Measurements from ENCODE around the gene AP1G2.
"Not testable (repeated sequence)": the region's sequence is repeated elsewhere in the genome, so short reads cannot be mapped to it uniquely, and the experiment has no call there.

The AP1G2 gene

DNA sequence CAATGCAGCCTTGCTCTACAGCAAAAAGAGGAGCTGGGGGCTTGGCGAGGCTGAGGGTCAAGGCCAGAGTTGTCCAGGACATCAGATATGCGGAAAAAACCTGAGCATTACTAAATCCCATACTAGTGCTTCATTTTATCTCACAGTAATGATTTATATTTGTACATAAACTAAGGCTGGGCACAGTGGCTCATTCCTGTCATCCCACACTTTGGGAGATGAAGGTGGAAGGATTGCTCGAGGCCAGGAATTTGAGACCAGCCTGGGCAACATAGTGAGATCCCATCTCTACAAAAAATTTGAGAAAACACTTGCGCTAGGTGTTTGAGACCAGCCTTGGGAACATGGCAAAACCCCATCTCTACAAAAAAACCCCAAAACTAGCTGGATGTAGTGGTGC, 22.6 kb upstream of the AP1G2 start:
- DNase-seq: no peak

DNA sequence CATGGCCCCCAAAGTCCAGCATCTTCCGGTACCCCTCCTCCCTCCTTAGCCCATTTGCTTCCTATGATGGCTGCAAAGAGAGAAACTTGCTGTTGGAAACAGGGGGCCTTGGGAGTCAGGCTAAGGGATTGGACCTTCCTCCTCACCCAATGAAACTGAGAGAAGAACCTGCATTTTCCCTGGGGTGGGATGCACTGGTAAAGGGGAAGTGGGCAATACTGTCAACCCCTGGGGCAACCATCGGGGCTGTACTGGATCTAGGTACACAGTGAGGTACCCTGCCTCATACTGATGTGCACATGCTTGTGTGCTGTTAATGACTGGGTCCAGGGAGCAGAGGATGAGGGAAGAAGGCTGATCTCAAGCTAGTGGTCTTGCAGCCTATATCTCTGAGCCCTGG, 22.0 kb upstream of the AP1G2 start:
- no peak for DNase-seq

DNA sequence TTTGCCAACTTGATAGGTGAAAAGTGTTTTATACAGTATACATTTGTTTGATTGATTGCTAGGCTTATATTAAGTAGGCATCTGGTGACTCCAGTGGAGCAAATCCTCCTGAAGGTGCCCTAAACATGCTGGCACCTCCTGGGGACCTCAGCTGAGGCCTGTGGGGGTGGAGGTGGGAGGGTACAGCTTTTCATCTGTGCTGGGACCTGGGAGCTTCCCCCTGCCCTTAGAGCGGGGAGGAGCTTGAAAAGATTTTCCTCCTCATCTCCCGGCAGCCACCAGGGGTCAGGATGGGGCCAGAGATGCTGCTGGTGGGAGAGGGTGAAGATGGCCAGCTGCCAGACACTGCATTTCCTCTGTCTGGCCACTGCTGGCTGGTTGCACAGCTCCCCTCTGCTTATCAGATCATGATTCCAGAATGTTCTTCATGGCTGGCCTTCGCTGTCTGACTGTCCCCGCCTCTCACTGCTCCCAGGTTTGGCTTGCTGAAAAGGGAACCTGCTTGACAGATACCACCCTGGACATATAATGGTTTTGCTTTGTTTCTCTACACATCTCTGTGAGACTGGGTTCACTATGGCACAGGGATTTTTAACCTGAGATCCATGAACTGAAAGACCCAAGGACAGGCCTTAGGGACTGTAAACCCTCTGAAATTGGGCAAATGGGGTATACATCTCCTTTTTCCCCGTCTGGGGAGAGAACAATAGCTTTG, 21.4 kb upstream of the AP1G2 start:
- DNase-seq: peak; percentile 77

DNA sequence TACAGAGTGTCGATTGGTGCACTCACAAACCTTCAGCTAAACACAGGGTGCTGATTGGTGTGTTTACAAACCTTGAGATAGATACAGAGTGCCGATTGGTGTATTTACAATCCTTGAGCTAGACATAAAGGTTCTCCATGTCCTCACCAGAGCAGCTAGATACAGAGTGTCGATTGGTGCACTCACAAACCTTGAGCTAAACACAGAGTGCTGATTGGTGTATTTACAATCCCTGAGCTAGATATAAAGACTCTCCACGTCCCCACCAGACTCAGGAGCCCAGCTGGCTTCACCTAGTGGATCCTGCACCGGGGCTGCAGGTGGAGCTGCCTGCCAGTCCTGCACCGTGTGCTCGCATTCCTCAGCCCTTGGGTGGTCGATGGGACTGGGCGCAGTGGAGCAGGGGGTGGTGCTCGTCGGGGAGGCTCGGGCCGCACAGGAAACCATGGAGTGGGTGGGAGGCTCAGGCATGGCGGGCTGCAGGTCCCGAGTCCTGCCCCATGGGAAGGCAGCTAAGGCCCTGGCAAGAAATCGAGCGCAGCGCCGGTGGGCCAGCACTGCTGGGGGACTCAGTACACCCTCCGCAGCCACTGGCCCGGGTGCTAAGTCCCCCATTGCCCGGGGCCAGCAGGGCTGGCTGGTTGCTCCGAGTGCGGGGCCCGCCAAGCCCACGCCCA, 17.1 kb upstream of the AP1G2 start:
- DNase-seq: not testable (repeated sequence)

DNA sequence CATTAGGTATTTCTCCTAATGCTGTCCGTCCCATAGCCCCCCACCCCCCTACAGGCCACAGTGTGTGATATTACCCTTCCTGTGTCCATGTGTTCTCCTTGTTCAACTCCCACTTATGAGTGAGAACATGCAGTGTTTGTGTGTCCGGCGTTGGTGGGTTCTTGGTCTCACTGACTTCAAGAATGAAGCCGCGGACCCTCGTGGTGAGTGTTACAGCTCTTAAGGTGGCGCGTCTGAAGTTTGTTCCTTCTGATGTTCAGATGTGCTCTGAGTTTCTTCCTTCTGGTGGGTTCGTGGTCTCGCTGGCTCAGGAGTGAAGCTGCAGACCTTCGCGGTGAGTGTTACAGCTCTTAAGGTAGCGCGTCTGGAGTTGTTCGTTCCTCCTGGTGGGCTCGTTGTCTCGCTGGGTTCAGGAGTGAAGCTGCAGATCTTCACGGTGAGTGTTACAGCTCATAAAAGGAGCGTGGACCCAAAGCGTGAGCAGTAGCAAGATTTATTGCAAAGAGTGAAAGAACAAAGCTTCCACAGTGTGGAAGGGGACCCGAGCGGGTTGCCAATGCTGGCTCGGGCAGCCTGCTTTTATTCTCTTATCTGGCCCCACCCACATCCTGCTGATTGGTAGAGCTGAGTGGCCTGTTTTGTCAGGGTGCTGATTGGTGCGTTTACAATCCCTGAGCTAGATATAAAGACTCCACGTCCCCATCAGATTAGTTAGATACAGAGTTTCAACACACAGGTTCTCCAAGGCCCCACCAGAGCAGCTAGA, 16.4 kb upstream of the AP1G2 start:
- not testable (repeated sequence) for DNase-seq

DNA sequence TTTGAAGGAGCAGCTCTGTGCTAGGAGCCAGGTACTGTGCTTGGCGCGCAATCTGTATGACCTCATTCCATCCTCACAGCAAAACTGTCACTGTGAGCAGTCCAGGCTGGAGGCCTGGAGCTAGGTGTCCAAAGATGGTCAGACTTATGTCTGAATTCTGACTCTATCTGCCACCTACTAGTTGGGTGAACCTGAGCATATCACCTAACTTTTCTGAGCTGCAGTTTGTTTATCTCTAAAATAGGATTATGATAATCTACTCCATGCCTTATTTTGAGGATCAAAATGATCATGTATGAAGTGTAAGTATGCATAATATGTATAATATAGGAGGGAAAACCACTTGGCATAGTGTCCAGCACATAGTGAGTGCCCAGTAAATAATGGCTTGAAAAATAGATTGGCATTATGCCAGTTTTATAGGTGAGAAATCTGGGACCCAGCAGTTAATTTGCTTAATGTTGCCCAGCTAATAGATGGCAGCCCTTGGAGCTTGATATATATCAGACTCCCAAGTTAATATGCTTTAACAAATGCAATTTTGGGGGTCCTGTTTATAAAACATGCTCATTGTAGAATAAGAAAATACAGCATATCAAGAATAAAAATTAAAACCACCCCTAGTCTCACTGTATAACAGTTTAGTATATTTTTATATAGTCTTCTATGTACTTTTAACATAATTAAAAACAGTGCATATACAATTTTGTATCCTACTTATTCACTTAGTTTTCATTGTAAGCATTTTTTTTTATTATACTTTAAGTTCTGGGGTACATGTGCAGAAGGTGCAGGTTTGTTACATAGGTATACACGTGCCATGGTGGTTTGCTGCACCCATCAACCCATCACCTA, 15.5 kb upstream of the AP1G2 start:
- DNase-seq: no peak

DNA sequence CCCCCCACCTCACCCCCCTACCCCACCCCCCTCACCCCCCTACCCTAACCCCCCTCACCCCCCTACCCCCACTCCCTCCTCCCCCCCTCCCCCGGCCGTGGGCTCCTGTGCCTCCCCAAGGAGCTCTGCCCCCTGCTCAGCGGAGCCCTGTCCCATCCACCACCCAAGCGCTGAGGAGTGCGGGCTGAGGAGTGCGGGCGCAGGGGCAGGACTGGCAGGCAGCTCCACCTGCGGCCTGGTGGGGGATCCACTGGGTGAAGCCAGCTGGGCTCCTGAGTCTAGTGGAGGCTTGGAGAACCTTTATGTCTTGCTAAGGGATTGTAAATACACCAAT, 13.3 kb upstream of the AP1G2 start:
- DNase-seq: no peak

DNA sequence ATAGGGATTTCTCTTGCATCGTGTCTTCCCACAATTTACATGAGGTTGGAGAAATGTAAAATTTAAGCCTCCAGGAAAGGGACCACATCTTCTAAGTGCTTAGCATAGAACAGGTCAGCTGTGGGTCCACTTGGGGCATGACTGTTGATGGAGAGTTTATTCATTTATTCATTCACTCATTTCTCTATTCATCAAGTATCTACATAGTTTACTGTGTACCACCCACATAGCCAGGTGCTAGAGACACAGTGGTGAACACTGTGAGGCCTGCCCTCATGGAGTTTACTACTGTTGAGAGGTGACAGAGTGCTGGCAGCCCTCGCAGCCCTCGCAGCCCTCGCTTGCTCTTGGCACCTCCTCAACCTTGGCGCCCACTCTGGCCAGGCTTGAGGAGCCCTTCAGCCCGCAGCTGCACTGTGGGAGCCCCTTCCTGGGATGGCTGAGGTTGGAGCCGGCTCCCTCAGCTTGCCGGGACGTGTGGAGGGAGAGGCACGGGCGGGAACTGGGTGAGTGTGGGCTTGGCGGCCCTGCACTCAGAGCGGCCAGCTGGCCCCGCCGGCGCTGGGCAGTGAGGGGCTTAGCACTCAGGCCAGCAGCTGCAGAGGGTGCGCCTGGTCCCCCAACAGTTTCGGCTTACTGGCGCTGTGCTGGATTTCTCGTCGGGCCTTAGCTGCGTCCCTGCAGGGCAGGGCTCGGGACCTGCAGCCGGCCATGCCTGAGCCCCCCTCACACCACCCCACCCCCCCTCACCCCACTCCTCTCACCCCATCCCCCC, 12.7 kb upstream of the AP1G2 start:
- DNase-seq: no peak

DNA sequence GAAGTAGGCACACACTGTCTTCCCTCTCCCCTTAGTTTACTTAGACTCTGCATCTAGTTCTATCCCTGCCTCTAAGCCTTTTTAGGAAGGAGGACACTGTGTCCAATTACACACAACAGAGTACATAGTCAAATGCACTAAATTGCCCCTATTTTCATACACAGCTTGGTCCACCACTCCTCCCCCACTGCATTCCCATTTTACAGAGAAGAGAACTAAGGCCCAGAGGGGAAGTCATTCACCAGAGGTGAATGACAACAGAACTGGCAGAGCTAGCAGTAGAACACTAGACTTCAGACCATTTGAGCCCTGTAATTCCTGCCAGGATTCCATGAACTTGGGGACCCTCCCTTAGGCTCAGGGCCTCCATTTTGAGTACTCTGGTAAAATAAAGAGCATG, 12.1 kb upstream of the AP1G2 start:
- DNase-seq: no peak

DNA sequence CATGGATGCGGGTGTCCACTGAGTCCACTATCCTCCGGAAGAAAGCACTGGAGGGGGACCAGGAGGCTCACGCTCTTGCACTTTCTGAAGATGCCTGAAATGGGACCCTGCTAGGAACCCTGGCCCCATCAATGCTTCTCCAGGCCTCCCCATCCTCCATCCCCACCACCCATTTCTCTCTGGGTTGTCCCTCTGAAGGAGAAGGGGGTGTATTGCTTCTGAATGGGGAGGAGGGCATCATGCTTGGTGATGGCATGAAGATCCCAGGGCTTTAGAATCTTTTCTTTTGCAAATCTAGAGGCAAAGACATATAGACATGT, 11.7 kb upstream of the AP1G2 start:
- no peak for DNase-seq

DNA sequence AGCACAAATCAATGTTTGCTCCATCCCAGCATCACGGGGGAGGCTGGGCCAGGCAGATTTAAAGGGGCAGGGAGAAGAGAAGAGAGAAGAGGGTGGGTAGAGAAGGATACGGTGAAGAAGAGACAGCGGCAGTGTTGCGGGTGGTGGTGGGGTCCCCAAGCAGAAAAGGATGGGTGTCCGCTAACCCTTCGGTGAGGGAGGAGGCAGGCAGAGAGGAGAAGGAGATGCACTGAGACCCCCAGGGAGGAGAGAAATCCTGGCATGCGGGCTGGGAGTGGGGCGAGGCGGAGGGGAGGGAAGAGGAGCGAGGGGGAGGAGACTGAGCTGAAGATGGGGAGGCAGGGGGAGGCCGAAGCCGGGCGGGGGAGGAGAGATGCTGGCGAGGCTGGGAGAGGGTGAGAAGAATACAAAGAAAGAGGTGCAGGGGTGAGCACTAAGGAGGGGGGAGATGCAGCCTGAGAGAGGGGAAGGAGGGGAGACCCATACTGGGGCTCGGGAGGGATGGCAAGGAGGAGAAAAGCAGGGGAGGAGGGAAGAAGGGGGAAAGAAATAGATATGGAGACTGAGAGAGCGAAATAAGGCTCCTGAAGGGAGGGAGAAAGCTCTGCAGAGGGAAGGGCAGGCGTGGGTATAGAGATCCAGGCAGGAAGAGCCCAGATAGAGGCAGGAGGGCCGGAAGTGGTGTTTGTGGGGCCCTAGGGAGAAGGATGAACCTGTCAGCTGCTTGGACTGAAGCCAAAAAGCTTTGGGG, 11.1 kb upstream of the AP1G2 start, which contains the start of gene JPH4:
Gene JPH4, minus strand, starts transcription at position 231 of the 751 bp plus-strand sequence. CDS start 1,337 bp downstream, outside the sequence.
- DNase-seq: no peak

DNA sequence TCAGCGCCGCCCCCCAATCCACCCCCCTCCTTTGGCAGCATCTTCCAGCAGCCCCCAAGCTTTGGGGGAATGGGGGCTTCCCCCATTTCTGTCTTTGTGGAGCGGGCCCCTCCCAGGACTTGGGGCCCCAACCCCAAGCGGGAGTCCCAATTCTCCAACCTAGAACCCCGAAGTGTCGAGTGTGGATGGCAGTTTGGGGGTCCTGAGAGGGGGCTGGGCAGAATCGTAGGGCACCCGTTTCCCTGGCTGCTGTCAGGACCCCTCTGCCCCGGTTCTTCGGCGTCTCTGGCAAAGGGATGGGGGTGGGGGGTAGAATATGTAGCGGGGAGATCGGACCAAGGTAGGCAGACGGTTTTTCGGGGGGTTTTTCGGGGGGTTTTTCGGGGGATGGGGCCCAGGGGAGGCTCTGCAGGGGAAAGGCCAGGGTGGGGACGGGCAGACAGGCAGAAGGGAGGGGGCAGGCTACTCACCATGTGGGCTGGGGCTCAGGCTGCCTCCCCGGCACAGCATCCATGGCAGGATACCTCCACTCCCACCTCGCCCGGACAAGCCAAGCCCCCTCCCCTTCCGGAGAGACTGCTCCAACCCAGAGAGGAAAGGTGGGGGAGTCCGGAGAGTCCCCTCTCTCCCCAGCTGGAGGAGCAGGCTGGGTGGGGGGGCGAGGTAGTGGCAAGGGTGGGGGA, 10.3 kb upstream of the AP1G2 start:
- no peak for DNase-seq

DNA sequence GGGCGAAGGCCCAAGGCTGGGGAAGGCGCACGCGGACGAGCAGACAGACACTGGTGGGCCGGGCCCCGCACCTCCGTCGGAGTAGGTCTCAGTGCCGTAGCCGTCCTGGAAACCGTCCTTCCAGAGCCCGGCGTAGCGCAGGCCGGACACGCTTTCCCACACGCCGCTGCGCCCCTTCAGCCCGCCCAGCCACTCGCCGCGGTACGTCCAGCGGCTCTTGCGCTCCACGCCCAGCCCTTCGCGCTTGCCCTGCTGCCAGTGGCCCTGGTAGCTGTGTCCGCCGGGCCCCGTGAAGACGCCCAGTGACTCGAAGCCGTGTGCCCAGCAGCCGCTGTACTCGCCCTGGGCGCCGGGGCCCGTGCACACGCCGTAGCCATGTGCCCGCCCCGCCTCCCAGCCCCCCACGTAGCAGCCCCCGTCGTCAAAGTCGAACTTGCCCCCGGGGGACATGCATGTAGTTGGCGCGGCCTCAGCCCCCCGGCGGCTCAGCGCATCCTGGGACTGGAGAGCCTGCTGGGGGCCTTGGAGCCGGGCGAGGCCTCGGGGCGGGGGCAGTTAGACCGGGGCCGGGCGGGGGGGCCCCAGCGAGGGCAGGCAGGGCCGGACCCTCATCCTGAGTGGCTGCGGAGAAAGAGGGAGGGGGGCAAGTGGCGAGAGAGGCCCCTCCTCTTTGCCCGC, 9.6 kb upstream of the AP1G2 start:
- DNase-seq: no peak

DNA sequence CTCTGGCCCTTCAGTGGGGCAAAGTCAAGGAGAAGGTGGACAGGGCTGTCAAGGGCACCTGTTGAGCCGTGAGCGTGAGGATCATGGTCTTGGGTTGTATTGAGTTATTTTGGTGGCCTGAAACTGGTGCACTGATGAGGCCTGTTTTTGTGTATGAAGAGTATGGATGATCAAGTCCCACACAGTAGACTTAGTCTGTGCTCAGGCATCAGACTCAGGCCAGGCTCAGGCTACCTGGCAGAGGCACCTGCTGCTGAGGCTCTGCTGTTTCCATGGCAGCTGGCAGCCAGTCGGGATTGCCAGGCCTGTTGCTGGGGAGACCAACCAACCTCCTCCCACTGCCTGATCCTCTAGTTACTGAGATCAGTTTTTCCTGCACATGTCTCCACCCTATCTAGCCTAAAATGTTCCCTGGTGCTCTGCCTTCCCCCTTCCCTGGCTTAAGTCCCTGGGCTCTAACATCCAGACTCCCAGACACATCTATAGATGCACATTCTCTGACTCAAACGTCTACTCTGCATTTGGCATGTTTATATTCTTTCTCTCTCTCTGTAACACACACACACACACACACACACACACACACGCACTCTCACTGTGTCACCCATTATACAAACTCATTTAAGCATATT, 5.9 kb upstream of the AP1G2 start:
- no peak for DNase-seq

DNA sequence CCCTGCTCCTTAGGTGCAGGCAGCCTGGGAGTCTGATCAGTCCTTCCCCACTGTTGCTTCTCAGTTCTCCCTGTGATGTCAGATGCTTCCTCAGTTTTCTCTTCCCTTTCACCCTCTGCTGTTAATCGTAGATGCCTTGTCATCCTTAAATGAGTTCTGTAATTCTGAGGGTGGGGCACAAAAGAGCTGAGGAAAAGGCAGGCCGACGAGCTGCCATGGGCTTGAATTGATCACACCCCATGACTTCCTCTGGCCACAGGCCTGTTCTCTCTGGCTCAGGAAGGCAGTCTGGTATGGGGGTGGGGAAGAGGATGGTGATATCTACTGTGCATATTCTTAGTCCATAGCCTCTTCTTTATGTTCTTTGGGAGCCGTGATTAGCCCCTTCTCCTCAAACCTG, 5.2 kb upstream of the AP1G2 start:
- DNase-seq: no peak

DNA sequence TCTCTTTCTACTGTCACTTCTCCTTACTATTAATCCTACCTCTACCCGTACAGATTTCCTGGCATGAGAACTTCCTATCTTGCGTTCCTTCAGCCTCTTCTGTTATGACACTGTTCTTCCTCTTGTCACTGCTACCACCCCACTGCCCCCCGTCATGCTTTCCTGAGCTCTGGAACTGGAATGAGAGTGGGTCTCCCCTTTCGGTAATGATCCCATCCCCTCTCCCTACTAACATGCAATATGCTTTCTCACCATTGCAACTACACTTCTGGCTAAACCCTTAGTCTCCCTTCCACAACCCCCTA, 4.9 kb upstream of the AP1G2 start:
- DNase-seq: peak; percentile 38

DNA sequence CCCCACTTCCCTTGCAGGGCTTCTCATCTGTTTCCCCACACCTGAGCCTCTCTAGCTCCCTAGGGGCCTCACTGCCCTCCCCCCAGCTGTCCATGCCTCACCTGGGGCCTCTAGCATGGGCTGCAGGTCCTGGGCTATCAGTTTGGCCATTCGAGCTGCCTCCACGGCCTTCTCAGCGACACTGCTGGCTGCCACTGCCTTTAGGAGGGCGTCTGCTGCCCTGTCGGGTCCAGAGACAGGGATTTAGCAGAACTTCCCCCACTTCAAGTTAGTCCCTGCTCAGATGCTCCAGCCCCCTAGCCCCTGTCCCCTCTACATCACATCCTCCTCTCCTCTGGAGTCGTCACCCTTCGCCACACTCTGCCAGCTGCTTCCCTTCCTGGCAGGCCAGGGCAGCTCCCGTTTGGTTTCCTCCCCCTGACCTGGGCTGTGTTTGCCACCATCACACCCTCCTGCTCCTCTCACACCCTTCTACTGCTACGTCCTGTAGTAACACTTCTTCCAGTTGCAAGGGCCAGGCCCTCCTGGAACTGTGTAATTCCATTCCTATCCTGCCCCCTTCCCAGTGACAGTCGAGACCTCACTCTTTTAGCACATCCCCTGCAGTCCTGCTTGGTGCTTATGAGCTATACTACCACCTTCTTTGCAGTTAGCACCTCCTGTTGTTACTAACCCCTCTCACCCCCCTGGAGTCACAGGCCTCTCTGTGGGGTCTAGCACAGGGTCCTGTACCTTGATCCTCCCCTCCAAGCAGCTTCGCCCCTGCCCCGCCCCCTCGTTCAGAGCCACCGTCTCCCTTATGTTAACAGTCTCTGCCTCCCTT, 4.3 kb upstream of the AP1G2 start:
- DNase-seq: no peak

DNA sequence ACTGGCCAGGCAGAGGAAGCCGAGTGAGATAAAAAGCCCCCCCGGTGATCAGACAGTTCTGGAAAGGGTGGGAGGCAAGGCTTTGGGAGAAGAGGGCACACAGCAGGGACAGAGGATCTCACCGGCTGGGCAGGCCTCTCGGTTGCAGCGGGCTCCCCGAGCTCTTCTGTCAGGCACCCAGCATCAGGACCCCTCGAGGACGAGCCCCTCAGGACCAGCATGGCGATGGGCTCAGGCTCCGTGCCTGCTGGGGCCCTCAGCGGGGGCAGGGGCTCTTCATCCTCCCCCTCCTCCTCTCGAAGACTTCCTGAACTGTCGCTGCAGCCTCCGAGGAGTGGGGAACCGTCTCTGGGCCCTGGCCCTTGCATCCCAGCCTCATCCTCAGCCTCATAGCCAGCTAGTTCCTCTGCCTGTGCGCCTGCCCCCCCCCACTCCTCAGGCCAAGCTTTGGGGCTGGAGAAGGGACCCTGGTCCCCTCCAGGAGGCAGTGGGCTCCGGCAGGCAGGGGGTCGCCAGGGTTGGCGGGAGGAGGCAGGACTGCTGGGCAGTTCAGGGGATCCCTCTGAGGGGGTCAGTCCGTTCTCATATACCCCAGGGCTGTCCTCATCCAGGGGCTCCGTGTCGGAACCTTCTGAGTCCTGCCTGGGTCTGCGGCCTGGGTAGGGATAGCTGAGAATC, 3.4 kb upstream of the AP1G2 start:
- DNase-seq: no peak

Data from MV-4-11 (cell line).